ENCODE results near the gene UNC13B.

GRCh38 chr9:35423499-35423898, 261.7 kb downstream of the UNC13B start:
- TF ChIP-seq CTCF (IDR thresholded peaks at IDR 0.05) (no peak), POLR2A (IDR thresholded peaks at IDR 0.05) (no peak)
